Ishikawa (cell line): ENCODE results near the gene DUSP10.

ENCODE experiments used
- CEBPB ChIP-seq: IDR thresholded peaks from 2 replicates; pipeline ENCODE4 v1.6.1; 2012
- CREB1 ChIP-seq: IDR thresholded peaks from 2 replicates; pipeline ENCODE4 v1.6.1; 2012; ENCODE audit warnings: low read depth
- EGR1 ChIP-seq: IDR thresholded peaks from 2 replicates; pipeline ENCODE4 v1.6.1; 2012
- EP300 ChIP-seq: IDR thresholded peaks from 2 replicates; pipeline ENCODE4 v1.6.1; 2012; ENCODE audit warnings: borderline replicate concordance
- FOXM1 ChIP-seq: IDR thresholded peaks from 2 replicates; pipeline ENCODE4 v1.6.1; 2012; ENCODE audit warnings: low read depth, borderline replicate concordance
- MAX ChIP-seq: IDR thresholded peaks from 2 replicates; pipeline ENCODE4 v1.6.1; 2012
- NFIC ChIP-seq: IDR thresholded peaks from 2 replicates; pipeline ENCODE4 v1.6.1; 2012
- RAD21 ChIP-seq: IDR thresholded peaks from 2 replicates; pipeline ENCODE4 v1.6.1; 2012; ENCODE audit warnings: low read depth
- REST ChIP-seq: IDR thresholded peaks from 2 replicates; pipeline ENCODE4 v1.6.1; 2012; ENCODE audit warnings: low read depth, mild to moderate bottlenecking
- TAF1 ChIP-seq: IDR thresholded peaks from 2 replicates; pipeline ENCODE4 v1.6.1; 2012; ENCODE audit warnings: low read depth, mild to moderate bottlenecking
- TCF12 ChIP-seq: IDR thresholded peaks from 2 replicates; pipeline ENCODE4 v1.6.1; 2012; ENCODE audit warnings: low read depth
- TEAD4 ChIP-seq: IDR thresholded peaks from 2 replicates; pipeline ENCODE4 v1.6.1; 2012
- USF1 ChIP-seq: IDR thresholded peaks from 2 replicates; pipeline ENCODE4 v1.6.1; 2012
- YY1 ChIP-seq: IDR thresholded peaks from 2 replicates; pipeline ENCODE4 v1.6.1; 2012; ENCODE audit warnings: low read depth
- ZBTB7A ChIP-seq: IDR thresholded peaks from 2 replicates; pipeline ENCODE4 v1.6.1; 2012; ENCODE audit warnings: low read depth

The DUSP10 gene

GRCh38 chr1:221687836-221688487, 53.9 kb downstream of the DUSP10 start:
- no peak for TF ChIP-seq YY1
- no peak for TF ChIP-seq TCF12
- no peak for TF ChIP-seq TAF1

GRCh38 chr1:221683681-221684080, 58.2 kb downstream of the DUSP10 start:
- no peak for TF ChIP-seq FOXM1
- TF ChIP-seq NFIC: no peak
- TF ChIP-seq EGR1: no peak
- TF ChIP-seq USF1: no peak
- no peak for TF ChIP-seq MAX
- no peak for TF ChIP-seq TAF1
- no peak for TF ChIP-seq TEAD4
- no peak for TF ChIP-seq CREB1
- TF ChIP-seq RAD21: no peak
- no peak for TF ChIP-seq REST
- TF ChIP-seq TCF12: no peak
- no peak for TF ChIP-seq EP300
- no peak for TF ChIP-seq ZBTB7A
- TF ChIP-seq CEBPB: no peak
- no peak for TF ChIP-seq YY1

- no peak for TF ChIP-seq TAF1
- no peak for TF ChIP-seq FOXM1
- no peak for TF ChIP-seq USF1
- no peak for TF ChIP-seq ZBTB7A
- no peak for TF ChIP-seq CEBPB
- TF ChIP-seq YY1: no peak
- TF ChIP-seq EP300: no peak
- no peak for TF ChIP-seq MAX
- TF ChIP-seq RAD21: no peak
- TF ChIP-seq CREB1: no peak
- no peak for TF ChIP-seq NFIC
- TF ChIP-seq TEAD4: no peak
- TF ChIP-seq EGR1: no peak
- no peak for TF ChIP-seq REST
- TF ChIP-seq TCF12: no peak
Observed at GRCh38 chr1:221680085-221680484, 61.8 kb downstream of the DUSP10 start.

GRCh38 chr1:221678014-221678413, 63.9 kb downstream of the DUSP10 start:
- TF ChIP-seq CEBPB: no peak
- TF ChIP-seq EGR1: no peak
- TF ChIP-seq EP300: no peak
- TF ChIP-seq TAF1: no peak
- no peak for TF ChIP-seq MAX
- no peak for TF ChIP-seq FOXM1
- TF ChIP-seq CREB1: no peak
- TF ChIP-seq YY1: no peak
- no peak for TF ChIP-seq TEAD4
- no peak for TF ChIP-seq REST
- TF ChIP-seq TCF12: no peak
- TF ChIP-seq RAD21: no peak
- TF ChIP-seq USF1: no peak
- no peak for TF ChIP-seq NFIC
- TF ChIP-seq ZBTB7A: no peak
